Subcutaneous adipose tissue (tissue), 4 donors: ENCODE data around the gene RHBDL1. TPM values are rescaled to one million over a fixed set of nuclear protein-coding genes. Genes with fewer than 3 reads are reported as not detected.

Source experiments
- CTCF ChIP-seq: fragments of 450-650 bp; IDR thresholded peaks from one replicate; pipeline ENCODE4 v1.5.1; 2016; ENCODE audit warnings: low read depth, mild to moderate bottlenecking, control low read depth, antibody characterized with exemption, moderate library complexity
- total RNA-seq, 4 donors: library from RNA; depleted of rRNA; stranded (reverse); fragments of >200 nt; gene quantifications; one replicate each; pipeline ENCODE4 v1.1.0, GENCODE V29; 2016

The RHBDL1 gene
- total RNA-seq, 4 donors from 2014 or later: 0.66 to 1.7 (median 1.3) TPM; not detected in 1

- no peak for TF ChIP-seq CTCF
Observed at GRCh38 chr16:634051-634670, 41.3 kb upstream of the RHBDL1 start.

DNA sequence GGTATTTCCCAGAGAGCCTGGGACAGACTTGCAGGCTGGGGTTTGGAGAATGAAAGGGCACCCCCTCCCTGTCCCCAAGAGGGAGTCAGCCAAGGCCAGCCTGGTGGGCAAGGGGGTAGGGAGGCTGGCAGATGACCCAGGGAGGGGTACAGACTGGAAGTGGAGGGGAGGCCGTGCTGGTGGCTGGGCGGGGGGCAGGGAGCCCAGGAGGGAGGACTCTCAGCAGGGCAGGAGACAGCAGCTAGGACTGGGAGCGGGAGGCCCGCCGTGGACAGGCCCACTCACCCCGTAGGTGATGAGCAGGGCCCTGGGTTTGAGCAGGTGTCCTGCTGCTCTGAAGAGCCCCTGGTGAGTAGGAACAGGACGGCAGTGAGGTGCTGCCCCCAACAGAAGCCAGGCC, 40.5 kb upstream of the RHBDL1 start:
- no peak for TF ChIP-seq CTCF

- TF ChIP-seq CTCF: no peak
Observed at GRCh38 chr16:635573-636205, 39.8 kb upstream of the RHBDL1 start.

DNA sequence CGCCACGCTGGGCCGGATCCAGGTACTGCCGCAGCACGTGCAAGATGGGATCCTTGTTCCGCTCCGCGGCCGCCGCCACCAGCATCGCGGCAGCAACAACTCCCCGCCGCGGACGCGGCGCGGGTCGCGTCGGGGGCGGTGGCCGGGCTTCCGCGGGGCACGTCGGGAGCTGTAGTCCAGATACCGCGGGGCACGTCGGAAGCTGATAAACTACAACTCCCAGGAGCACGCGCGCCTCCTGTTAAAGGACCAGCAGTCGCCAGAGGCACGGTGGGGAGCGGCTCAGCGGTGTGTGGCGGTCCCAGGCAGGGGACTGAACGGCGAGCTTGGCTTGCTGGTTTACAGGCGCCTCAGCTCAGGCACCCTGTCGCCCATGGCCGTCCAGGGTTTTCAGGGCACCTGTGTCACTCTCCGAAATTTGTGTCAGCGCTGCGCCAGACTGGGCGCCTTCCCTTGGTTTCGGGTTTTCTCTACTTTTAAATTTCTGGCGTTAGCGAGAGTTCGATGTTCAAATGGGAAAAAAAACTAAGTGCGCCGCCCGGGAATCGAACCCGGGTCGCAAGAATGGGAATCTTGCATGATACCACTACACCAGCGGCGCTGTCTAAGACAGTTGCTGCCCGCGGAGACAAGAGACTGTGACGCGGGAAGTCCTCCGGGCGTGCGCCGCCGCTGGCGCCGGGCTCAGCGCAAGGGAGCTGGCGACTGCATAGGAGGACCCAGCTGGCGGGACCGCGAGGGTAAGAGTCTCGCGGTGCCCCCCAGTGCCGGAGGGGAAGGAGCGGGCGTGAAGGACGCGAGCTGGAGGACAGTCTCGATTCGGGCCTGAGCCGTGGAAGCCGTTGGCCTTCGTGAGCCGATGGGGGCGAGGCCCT, 39.0 kb upstream of the RHBDL1 start, which contains the start of gene METTL26:
Gene METTL26, minus strand, starts transcription at position 100 of the 875 bp plus-strand sequence. Its CDS starts 15 bp downstream, at position 85.
- no peak for TF ChIP-seq CTCF

- no peak for TF ChIP-seq CTCF
Observed at GRCh38 chr16:637081-638018, 38.1 kb upstream of the RHBDL1 start.

GRCh38 chr16:638034-638543, 37.4 kb upstream of the RHBDL1 start:
- no peak for TF ChIP-seq CTCF
